ENCODE measurements around the gene MON2. TPM values are rescaled to one million over a fixed set of nuclear protein-coding genes. Genes with fewer than 3 reads are reported as not detected.
"Not testable (repeated sequence)": the region's sequence is repeated elsewhere in the genome, so short reads cannot be mapped to it uniquely, and the experiment has no call there.

The MON2 gene
- 44.9 and 45.7 TPM in 2 replicates for total RNA-seq

- intact Hi-C loops (cut with micrococcal nuclease) = loop anchor here (1.0 to 5.0 kb wide), 4 partner anchors 60 to 1938 kb away; partner anchors contain the start of genes USP15 and XPOT
These were observed at the start of gene MON2 for GRCh38 chr12:62466594-62467491. Gene MON2 (plus strand): TSS chr12:62466826. CDS start chr12:62467208, 382 bp downstream.

- intact Hi-C loops (cut with micrococcal nuclease) = no loop called here
These were observed 40.5 kb upstream of the MON2 start for GRCh38 chr12:62426089-62426488.

- intact Hi-C loops (cut with micrococcal nuclease) = no loop called here
These were observed 37.2 kb upstream of the MON2 start for GRCh38 chr12:62429457-62429856.

GRCh38 chr12:62434494-62435302 lies 31.9 kb upstream of the MON2 start:
- intact Hi-C loops (cut with micrococcal nuclease) = loop anchor here (5.0 to 10.0 kb wide), 2 partner anchors 148 to 170 kb away; no protein-coding TSS in a partner anchor

GRCh38 chr12:62435303-62436163 lies 31.1 kb upstream of the MON2 start:
- intact Hi-C loops (cut with micrococcal nuclease) = loop anchor here (5.0 to 10.0 kb wide), 2 partner anchors 147 to 169 kb away; no protein-coding TSS in a partner anchor

GRCh38 chr12:62436164-62436503 lies 30.5 kb upstream of the MON2 start:
- intact Hi-C loops (cut with micrococcal nuclease) = loop anchor here (5.0 to 10.0 kb wide), 2 partner anchors 146 to 169 kb away; no protein-coding TSS in a partner anchor

- intact Hi-C loops (cut with micrococcal nuclease) = loop anchor here (1.0 to 10.0 kb wide), 6 partner anchors 87 to 375 kb away; no protein-coding TSS in a partner anchor
These were observed 28.4 kb upstream of the MON2 start for GRCh38 chr12:62438098-62438692.

GRCh38 chr12:62446754-62447452 lies 19.7 kb upstream of the MON2 start:
- intact Hi-C loops (cut with micrococcal nuclease) = no loop called here

- intact Hi-C loops (cut with micrococcal nuclease) = no loop called here
These were observed 18.2 kb upstream of the MON2 start for GRCh38 chr12:62448436-62448835.

- intact Hi-C loops (cut with micrococcal nuclease) = not testable (repeated sequence)
These were observed 11.2 kb upstream of the MON2 start for GRCh38 chr12:62455429-62455828.

- intact Hi-C loops (cut with micrococcal nuclease) = no loop called here
These were observed 8.0 kb upstream of the MON2 start for GRCh38 chr12:62458626-62459025.

- intact Hi-C loops (cut with micrococcal nuclease) = no loop called here
These were observed 6.7 kb upstream of the MON2 start for GRCh38 chr12:62459976-62460375.

GRCh38 chr12:62461171-62461837 lies 5.3 kb upstream of the MON2 start:
- intact Hi-C loops (cut with micrococcal nuclease) = not testable (repeated sequence)

GRCh38 chr12:62463252-62463651 lies 3.4 kb upstream of the MON2 start:
- intact Hi-C loops (cut with micrococcal nuclease) = not testable (repeated sequence)

GRCh38 chr12:62466018-62466593 lies 520 bp upstream of the MON2 start:
- intact Hi-C loops (cut with micrococcal nuclease) = loop anchor here (1.0 to 5.0 kb wide), 4 partner anchors 61 to 1939 kb away; partner anchors contain the start of genes USP15 and XPOT

- intact Hi-C loops (cut with micrococcal nuclease) = loop anchor here (5.0 kb wide), 1 partner anchor 59 kb away; no protein-coding TSS in a partner anchor
These were observed 1.8 kb downstream of the MON2 start for GRCh38 chr12:62468397-62468796.

GRCh38 chr12:62468935-62469334 lies 2.3 kb downstream of the MON2 start:
- intact Hi-C loops (cut with micrococcal nuclease) = loop anchor here (5.0 kb wide), 1 partner anchor 58 kb away; no protein-coding TSS in a partner anchor

GRCh38 chr12:62469704-62470103 lies 3.1 kb downstream of the MON2 start:
- intact Hi-C loops (cut with micrococcal nuclease) = loop anchor here (5.0 kb wide), 1 partner anchor 58 kb away; no protein-coding TSS in a partner anchor

GRCh38 chr12:62471734-62472133 lies 5.1 kb downstream of the MON2 start:
- intact Hi-C loops (cut with micrococcal nuclease) = no loop called here
